ENCODE data around the gene POU2F1.

POU2F1 gene

GRCh38 chr1:167268347-167268787 lies 47.7 kb downstream of the POU2F1 start:
- in situ Hi-C loops (cut with MboI; ENCODE audit: low sequenced_read_pairs) = loop anchor here (25.0 kb wide), 2 partner anchors 169 to 269 kb away; no protein-coding TSS in a partner anchor

- in situ Hi-C loops (cut with MboI; ENCODE audit: low sequenced_read_pairs) = loop anchor here (25.0 kb wide), 2 partner anchors 167 to 267 kb away; no protein-coding TSS in a partner anchor
Measured at GRCh38 chr1:167270349-167271092, 49.8 kb downstream of the POU2F1 start.

- in situ Hi-C loops (cut with MboI; ENCODE audit: low sequenced_read_pairs) = loop anchor here (25.0 kb wide), 2 partner anchors 165 to 265 kb away; no protein-coding TSS in a partner anchor
Measured at GRCh38 chr1:167272369-167272957, 51.8 kb downstream of the POU2F1 start.

GRCh38 chr1:167273027-167273800 lies 52.5 kb downstream of the POU2F1 start:
- in situ Hi-C loops (cut with MboI; ENCODE audit: low sequenced_read_pairs) = loop anchor here (25.0 kb wide), 2 partner anchors 164 to 264 kb away; no protein-coding TSS in a partner anchor

- in situ Hi-C loops (cut with MboI; ENCODE audit: low sequenced_read_pairs) = loop anchor here (25.0 kb wide), 2 partner anchors 163 to 263 kb away; no protein-coding TSS in a partner anchor
Measured at GRCh38 chr1:167274061-167274460, 53.4 kb downstream of the POU2F1 start.

- in situ Hi-C loops (cut with MboI; ENCODE audit: low sequenced_read_pairs) = no loop called here
Measured at GRCh38 chr1:167276969-167277368, 56.3 kb downstream of the POU2F1 start.

- in situ Hi-C loops (cut with MboI; ENCODE audit: low sequenced_read_pairs) = no loop called here
Measured at GRCh38 chr1:167278497-167278896, 57.8 kb downstream of the POU2F1 start.

- in situ Hi-C loops (cut with MboI; ENCODE audit: low sequenced_read_pairs) = no loop called here
Measured at GRCh38 chr1:167280912-167281311, 60.2 kb downstream of the POU2F1 start.

- in situ Hi-C loops (cut with MboI; ENCODE audit: low sequenced_read_pairs) = no loop called here
Measured at GRCh38 chr1:167288390-167289074, 67.8 kb downstream of the POU2F1 start.

GRCh38 chr1:167289075-167289442 lies 68.4 kb downstream of the POU2F1 start:
- in situ Hi-C loops (cut with MboI; ENCODE audit: low sequenced_read_pairs) = no loop called here

- in situ Hi-C loops (cut with MboI; ENCODE audit: low sequenced_read_pairs) = no loop called here
Measured at GRCh38 chr1:167289966-167290365, 69.3 kb downstream of the POU2F1 start.

GRCh38 chr1:167291539-167292185 lies 71.0 kb downstream of the POU2F1 start:
- in situ Hi-C loops (cut with MboI; ENCODE audit: low sequenced_read_pairs) = no loop called here

- in situ Hi-C loops (cut with MboI; ENCODE audit: low sequenced_read_pairs) = no loop called here
Measured at GRCh38 chr1:167292216-167292615, 71.5 kb downstream of the POU2F1 start.

- in situ Hi-C loops (cut with MboI; ENCODE audit: low sequenced_read_pairs) = no loop called here
Measured at GRCh38 chr1:167293057-167293456, 72.4 kb downstream of the POU2F1 start.

- in situ Hi-C loops (cut with MboI; ENCODE audit: low sequenced_read_pairs) = no loop called here
Measured at GRCh38 chr1:167294528-167294927, 73.8 kb downstream of the POU2F1 start.

- in situ Hi-C loops (cut with MboI; ENCODE audit: low sequenced_read_pairs) = no loop called here
Measured at GRCh38 chr1:167297222-167298214, 76.8 kb downstream of the POU2F1 start.

- in situ Hi-C loops (cut with MboI; ENCODE audit: low sequenced_read_pairs) = no loop called here
Measured at GRCh38 chr1:167298325-167298724, 77.6 kb downstream of the POU2F1 start.

- in situ Hi-C loops (cut with MboI; ENCODE audit: low sequenced_read_pairs) = no loop called here
Measured at GRCh38 chr1:167301355-167301754, 80.7 kb downstream of the POU2F1 start.

- in situ Hi-C loops (cut with MboI; ENCODE audit: low sequenced_read_pairs) = no loop called here
Measured at GRCh38 chr1:167304165-167304564, 83.5 kb downstream of the POU2F1 start.

Data from HL-60/S4 treated with phorbol 12-myristate 13-acetate at 8.2 ng/mL for 4 days and 3 days (cell line).